ENCODE measurements around the gene SPRED3.

- TF ChIP-seq CTCF (IDR thresholded peaks at IDR 0.05) (no peak), POLR2A (IDR thresholded peaks at IDR 0.05) (no peak)
Measured at GRCh38 chr19:38409631-38410133, 21.2 kb downstream of the SPRED3 start.

All from gastroesophageal sphincter (tissue), 3 donors.